K562 (cell line): ENCODE results near the gene CPE. TPM values are rescaled to one million over a fixed set of nuclear protein-coding genes. Genes with fewer than 3 reads are reported as not detected.

Experiments used
- ATAC-seq: fragments of 200-7000 bp; cut with Tn5 transposase; 3 replicates; pipeline ENCODE4 v1.9.1; 2020; ENCODE audit warnings: moderate library complexity
- BruUV-seq: library from RNA; stranded (reverse); fragments of 400-500 nt; replicated peaks from 2 replicates; lab custom pipeline; 2021; lab: Mats Ljungman, UMichigan
- CTCF ChIA-PET: fragments of 300-600 bp; formaldehyde crosslinking; extraction: SDS; loops from one replicate; lab custom pipeline; 2021; ENCODE audit warnings: low intra/inter-chr PET ratio; lab: Yijun Ruan, JAX
- POLR2A ChIA-PET: fragments of 300-600, 350-650 bp; sonication (Branson Sonifier 250); formaldehyde crosslinking; extraction: SDS; loops from one replicate; lab custom pipeline; 2021; ENCODE audit warnings: antibody characterized with exemption, inconsistent platforms; lab: Yijun Ruan, JAX
- DNase-seq, 4 experiments: peaks; one replicate each; pipeline versions ENCODE4 v3.0.0 to v3.0.0-alpha.2; 2011 to 2018; ENCODE audit warnings: low spot score in 3 of 4, mixed read lengths in 3 of 4; ENCODE audit errors: extremely low read depth in 1 of 4
- FAIRE-seq: peaks from 2 replicates; lab custom pipeline; 2011; peaks lifted over from hg19 to GRCh38; lab: Jason Lieb, UNC
- H2AFZ ChIP-seq: 2 replicates; pipeline ENCODE4 v1.6.0; 2011; ENCODE audit warnings: low read depth, low read length, control low read depth, inconsistent platforms
- H3K27ac ChIP-seq: fragments of 200-600 bp; 3 replicates; pipeline ENCODE4 v1.8.0; 2011; ENCODE audit warnings: low read depth, mild to moderate bottlenecking, control low read depth, inconsistent platforms, low read length, moderate library complexity, mixed read lengths; ENCODE audit errors: extremely low read depth
- H3K27me3 ChIP-seq, 2 experiments: fragments of 300-600 bp in 1 of 2; 2 replicates in 1 of 2; 3 replicates in 1 of 2; pipeline versions ENCODE4 v1.6.0 to v1.8.0; 2011; ENCODE audit warnings: inconsistent platforms in 2 of 2, low read length in 2 of 2, mild to moderate bottlenecking in 1 of 2, mixed read lengths in 1 of 2, moderate library complexity in 1 of 2; ENCODE audit not compliant: control insufficient read depth in 2 of 2, insufficient read depth in 2 of 2
- H3K36me3 ChIP-seq: fragments of 300-600 bp; 3 replicates; pipeline ENCODE4 v1.8.0; 2011; ENCODE audit warnings: mild to moderate bottlenecking, low read length, inconsistent platforms; ENCODE audit not compliant: control insufficient read depth, insufficient read depth
- H3K4me1 ChIP-seq, 2 experiments: fragments of 200-600 bp in 1 of 2; replicated peaks in 1 of 2; 2 replicates in 1 of 2; 3 replicates in 1 of 2; pipeline versions ENCODE4 v1.5.1 to v1.8.0; 2011; ENCODE audit warnings: inconsistent platforms in 2 of 2, low read length in 2 of 2, mild to moderate bottlenecking in 1 of 2, mixed read lengths in 1 of 2, moderate library complexity in 1 of 2; ENCODE audit not compliant: control insufficient read depth in 2 of 2, insufficient read depth in 2 of 2
- H3K4me2 ChIP-seq: 2 replicates; pipeline ENCODE4 v1.6.1; 2011; ENCODE audit warnings: low read length, control low read depth, inconsistent platforms, mixed read lengths; ENCODE audit not compliant: insufficient read depth
- H3K4me3 ChIP-seq: fragments of 200-600 bp; sonication (generic), shearing (Covaris generic); 2 replicates; pipeline ENCODE4 v1.5.1; 2016; ENCODE audit warnings: control low read depth, inconsistent platforms
- H3K79me2 ChIP-seq: fragments of 200-600 bp; 3 replicates; pipeline ENCODE4 v1.8.0; 2011; ENCODE audit warnings: low read length, inconsistent platforms; ENCODE audit not compliant: control insufficient read depth, insufficient read depth
- H3K9ac ChIP-seq, 2 experiments: 2 replicates each; pipeline versions ENCODE4 v1.6.0 to v1.6.1; 2011; ENCODE audit warnings: low read depth in 2 of 2, low read length in 2 of 2, control low read depth in 1 of 2, inconsistent platforms in 1 of 2, mild to moderate bottlenecking in 1 of 2, mixed read lengths in 1 of 2; ENCODE audit not compliant: insufficient read depth in 1 of 2
- H3K9me1 ChIP-seq: one replicate; pipeline ENCODE4 v1.6.0; 2011; ENCODE audit warnings: inconsistent platforms, mild to moderate bottlenecking, low read length, moderate library complexity; ENCODE audit not compliant: control insufficient read depth, insufficient read depth
- H3K9me3 ChIP-seq: replicated peaks from 2 replicates; pipeline ENCODE4 v1.5.1; 2011; ENCODE audit warnings: low read depth, low read length, inconsistent platforms; ENCODE audit not compliant: control insufficient read depth, insufficient read depth
- H4K20me1 ChIP-seq: replicated peaks from 2 replicates; pipeline ENCODE4 v1.6.1; 2011; ENCODE audit warnings: low read length, inconsistent platforms, mixed read lengths; ENCODE audit not compliant: control insufficient read depth, insufficient read depth
- ATF3 ChIP-seq, 2 experiments: fragments of 450-650 bp in 1 of 2; sonication (generic) in 1 of 2; formaldehyde crosslinking in 1 of 2; IDR thresholded peaks in 1 of 2; conservative IDR thresholded peaks in 1 of 2; 2 replicates each; pipeline versions ENCODE4 v1.6.1 to v1.8.1; 2016 to 2023; ENCODE audit warnings: mild to moderate bottlenecking in 2 of 2, moderate library complexity in 2 of 2, inconsistent platforms in 1 of 2, missing genetic modification reagents in 1 of 2
- E2F8 ChIP-seq: fragments of 450-650 bp; IDR thresholded peaks from 2 replicates; pipeline ENCODE4 v1.7.1; 2018; ENCODE audit warnings: mild to moderate bottlenecking, low read depth; ENCODE audit not compliant: partially characterized antibody
- EP300 ChIP-seq: IDR thresholded peaks from 2 replicates; pipeline ENCODE4 v1.6.1; 2012; ENCODE audit warnings: low read length, improper control_type of control experiment
- IRF9 ChIP-seq: fragments of 450-650 bp; IDR thresholded peaks from 2 replicates; pipeline ENCODE4 v1.6.1; 2016; ENCODE audit warnings: missing biosample characterization, missing genetic modification characterization
- KAT2B ChIP-seq: IDR thresholded peaks from one replicate; pipeline ENCODE4 v1.6.1; 2012; ENCODE audit warnings: low read depth, mild to moderate bottlenecking, control low read depth, inconsistent platforms, low read length, moderate library complexity
- NCOA2 ChIP-seq, 2 experiments: fragments of 450-650 bp; IDR thresholded peaks; 2 replicates each; pipeline ENCODE4 v1.6.1; 2018; ENCODE audit warnings: mild to moderate bottlenecking in 2 of 2, moderate library complexity in 1 of 2; ENCODE audit not compliant: partially characterized antibody in 2 of 2
- POLR2H ChIP-seq: IDR thresholded peaks from 2 replicates; pipeline ENCODE4 v1.6.1; 2016; ENCODE audit warnings: missing genetic modification characterization, low read depth, mild to moderate bottlenecking, control low read depth, missing compliant biosample characterization, moderate library complexity
- POU5F1 ChIP-seq: fragments of 150-350 bp; IDR thresholded peaks from 2 replicates; pipeline ENCODE4 v1.6.1; 2014; ENCODE audit warnings: borderline replicate concordance, low read length, low read depth, mild to moderate bottlenecking; ENCODE audit not compliant: partially characterized antibody
- RFX1 ChIP-seq: fragments of 450-650 bp; IDR thresholded peaks from 2 replicates; pipeline ENCODE4 v1.6.1; 2016; ENCODE audit warnings: mild to moderate bottlenecking, moderate library complexity
- SRSF7 ChIP-seq: fragments of 200-400 bp; formaldehyde crosslinking; optimal IDR thresholded peaks from 2 replicates; pipeline ENCODE3; 2017; ENCODE audit warnings: mild to moderate bottlenecking, low read depth, low read length
- TRIM24 ChIP-seq, 2 experiments: fragments of 450-650 bp; IDR thresholded peaks; 2 replicates each; pipeline ENCODE4 v1.6.1; 2016
- ZNF384 ChIP-seq: IDR thresholded peaks from 2 replicates; pipeline ENCODE4 v1.6.1; 2012; ENCODE audit warnings: low read depth, low read length, improper control_type of control experiment
- ZNF589 ChIP-seq: fragments of 200-800 bp; sonication (Bioruptor generic); IDR thresholded peaks from 2 replicates; pipeline ENCODE4 v1.6.1; 2016; ENCODE audit warnings: low read depth, missing genetic modification characterization, missing compliant biosample characterization
- WGBS: fragments of 100-300 bp; shearing (Covaris generic); methylation state at CpG from one replicate; pipeline ENCODE4 v1.1.6; 2016; ENCODE audit warnings: low coverage, mixed read lengths; ENCODE audit not compliant: insufficient coverage; ENCODE audit errors: missing lambda C conversion rate; 5-methylcytosine and 5-hydroxymethylcytosine counted together
- in situ Hi-C: fragments of 300-500 bp; cut with MboI; formaldehyde crosslinking; loops from 4 replicates; pipeline ENCODE4 v1.15.0; 2018; ENCODE audit warnings: inconsistent platforms, mixed read lengths
- intact Hi-C: fragments of 100-400 bp; cut with micrococcal nuclease; formaldehyde crosslinking; loops from 2 replicates; pipeline ENCODE4 v1.14.2; 2022
- polyA plus RNA-seq, 8 experiments: library from polyadenylated mRNA; depleted of rRNA in 4 of 8; stranded (reverse) in 5 of 8; unstranded in 3 of 8; fragments of >200 nt; fragmentation: Nextera tagmentation in 2 of 8; fragmentation: Illumina TruSeq in 1 of 8; extraction: Ambion mirVana in 2 of 8; extraction: Trizol in 1 of 8; gene quantifications; 2 replicates each; pipeline versions ENCODE4 v1.2.1 to v1.2.3, GENCODE V29; 2011 to 2014; ENCODE audit warnings: inconsistent platforms in 1 of 8, missing spikeins in 1 of 8
- total RNA-seq, 7 experiments: library from RNA; depleted of rRNA in 6 of 7; stranded (reverse); fragments of >200 nt in 6 of 7; fragmentation: Illumina TruSeq in 2 of 7; extraction: Trizol in 2 of 7; gene quantifications; 2 replicates each; pipeline versions ENCODE4 v1.2.1 to v1.2.3, GENCODE V29; 2011 to 2021; ENCODE audit warnings: low replicate concordance in 1 of 7
- TF ChIP-seq, protein P1 (sequence below), 2 experiments: fragments of 450-650 bp; IDR thresholded peaks; 2 replicates each; pipeline ENCODE4 v1.6.1; 2016

CPE gene
- total and polyA plus RNA-seq, 9 of the 15 experiments (the other 6 are each of a cell fraction or from before 2014, with no cell fraction given) = 0.04 to 0.16 (median 0.06) TPM; not detected in 4

- TF ChIP-seq ZNF384 = no peak
- TF ChIP-seq, protein P1, sequence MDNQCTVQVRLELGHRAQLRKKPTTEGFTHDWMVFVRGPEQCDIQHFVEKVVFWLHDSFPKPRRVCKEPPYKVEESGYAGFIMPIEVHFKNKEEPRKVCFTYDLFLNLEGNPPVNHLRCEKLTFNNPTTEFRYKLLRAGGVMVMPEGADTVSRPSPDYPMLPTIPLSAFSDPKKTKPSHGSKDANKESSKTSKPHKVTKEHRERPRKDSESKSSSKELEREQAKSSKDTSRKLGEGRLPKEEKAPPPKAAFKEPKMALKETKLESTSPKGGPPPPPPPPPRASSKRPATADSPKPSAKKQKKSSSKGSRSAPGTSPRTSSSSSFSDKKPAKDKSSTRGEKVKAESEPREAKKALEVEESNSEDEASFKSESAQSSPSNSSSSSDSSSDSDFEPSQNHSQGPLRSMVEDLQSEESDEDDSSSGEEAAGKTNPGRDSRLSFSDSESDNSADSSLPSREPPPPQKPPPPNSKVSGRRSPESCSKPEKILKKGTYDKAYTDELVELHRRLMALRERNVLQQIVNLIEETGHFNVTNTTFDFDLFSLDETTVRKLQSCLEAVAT (IDR thresholded peaks at IDR 0.05) = 0 out of 4 replicates have a peak, but pooled peaks of 1 of the 2 experiments have one; percentile 57
- TF ChIP-seq POU5F1 = no peak
- TF ChIP-seq RFX1 = no peak
Measured at GRCh38 chr4:165477799-165478198, 99.0 kb downstream of the CPE start (continued).

DNA sequence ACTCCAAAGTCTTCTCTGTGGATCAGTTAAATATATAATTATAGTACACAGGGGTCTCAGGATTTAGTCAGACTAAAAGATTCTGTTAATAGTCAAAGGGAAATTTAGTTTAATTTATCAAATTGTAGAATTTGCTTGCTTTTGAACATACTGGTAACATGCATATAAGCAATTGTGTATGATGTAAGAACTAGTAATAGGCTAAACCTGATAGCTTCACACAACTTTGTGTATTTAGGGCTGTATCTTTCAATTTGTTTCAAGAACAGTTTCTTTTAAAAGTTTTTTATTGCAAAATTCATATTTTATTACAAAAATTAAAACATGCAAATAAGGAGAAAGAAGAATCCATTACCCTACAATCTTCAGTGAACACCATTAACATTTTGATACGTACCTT, 99.5 kb downstream of the CPE start:
- peaks cover 3 to 29% of the 10 kb centered on the region in 2 experiments; a peak in 3 of 5 replicates for H3K4me1 ChIP-seq
- no TSS peak for BruUV-seq
- in situ Hi-C loops (no loop called here), intact Hi-C loops (no loop called here)
- ChIA-PET CTCF (interaction anchor here (0.7 kb wide), 1 partner anchor 151 kb away, joined by 3 read pairs; no protein-coding TSS in a partner anchor), POLR2A (interaction anchor here (0.6 to 1.6 kb wide), 3 partner anchors 8 to 365 kb away, joined by 3 to 5 read pairs (median 4); partner anchors contain the start of gene TMEM192)
- H3K27ac ChIP-seq = peak overlapping the region; percentile 80; the same call in 1 of the 3 replicates
- DNase-seq = no peak
- no peaks in the 10 kb centered on the region for H3K36me3 ChIP-seq
- no peak for ATAC-seq
- H3K4me2 ChIP-seq = no peak overlapping the region
- H3K79me2 ChIP-seq = no peaks in the 10 kb centered on the region
- no peak for FAIRE-seq
- H3K4me3 ChIP-seq = no peak overlapping the region
- H3K9me3 ChIP-seq = 0 out of 2 replicates have a peak, but pooled peaks cover 10% of the 10 kb centered on the region
- H3K9me1 ChIP-seq = no peaks in the 10 kb centered on the region
- WGBS = 61% methylated on average over 1 of the region's 1 CpG
- H3K9ac ChIP-seq = no peak overlapping the region
- H3K27me3 ChIP-seq = no peaks in the 10 kb centered on the region
- H2AFZ ChIP-seq = peak overlapping the region; percentile 49; the same call in 1 of the 2 replicates
- no peaks in the 10 kb centered on the region for H4K20me1 ChIP-seq
- TF ChIP-seq TRIM24 (IDR thresholded peaks at IDR 0.05) (peak; percentile 56 to 86; a peak in 2 of 4 replicates), E2F8 (no peak), KAT2B (no peak), POLR2H (peak; percentile 49; the same call in 1 of the 2 replicates), NCOA2 (IDR thresholded peaks at IDR 0.05; ENCODE audit: partially characterized antibody in 2 of 2) (no peak), ZNF589 (peak; percentile 80), IRF9 (tag) (0 out of 2 replicates have a peak, but pooled peaks have one; percentile 5), EP300 (0 out of 2 replicates have a peak, but pooled peaks have one; percentile 19), ATF3 (IDR thresholded peaks at IDR 0.05) (peak; percentile 52; the same call in 1 of the 2 replicates), ATF3 (CRISPR knock-in tag; conservative IDR thresholded peaks at IDR 0.05) (no peak), SRSF7 (no peak)
